Adrenal gland (tissue), 5 donors: ENCODE results near the gene ORC4.

Experiments used
- CTCF ChIP-seq, 6 experiments: fragments of 450-650 bp in 4 of 6; fragments of 200-600 bp in 2 of 6; sonication (generic) in 1 of 6; IDR thresholded peaks; 1 replicate in 5 of 6; 2 replicates in 1 of 6; pipeline versions ENCODE4 v1.5.1 to v1.8.0; 2016 to 2021; ENCODE audit warnings: antibody characterized with exemption in 6 of 6, mild to moderate bottlenecking in 2 of 6, moderate library complexity in 1 of 6
- POLR2A ChIP-seq, 2 donors: fragments of 450-650 bp; IDR thresholded peaks; one replicate each; pipeline ENCODE4 v1.6.1; 2017; ENCODE audit warnings: antibody characterized with exemption in 2 of 2, mild to moderate bottlenecking in 2 of 2, moderate library complexity in 1 of 2
- donor health status: DM: no; HTN: no; CAD: no.

GRCh38 chr2:147998203-147998602 is 22.3 kb downstream of the ORC4 start:
- TF ChIP-seq CTCF (IDR thresholded peaks at IDR 0.05) (no peak), POLR2A (IDR thresholded peaks at IDR 0.05) (no peak)
